ENCODE results near the gene MANSC4. TPM values are rescaled to one million over a fixed set of nuclear protein-coding genes. Genes with fewer than 3 reads are reported as not detected.

The MANSC4 gene
- total RNA-seq, 2 donors from 2014 or later = not detected

DNA sequence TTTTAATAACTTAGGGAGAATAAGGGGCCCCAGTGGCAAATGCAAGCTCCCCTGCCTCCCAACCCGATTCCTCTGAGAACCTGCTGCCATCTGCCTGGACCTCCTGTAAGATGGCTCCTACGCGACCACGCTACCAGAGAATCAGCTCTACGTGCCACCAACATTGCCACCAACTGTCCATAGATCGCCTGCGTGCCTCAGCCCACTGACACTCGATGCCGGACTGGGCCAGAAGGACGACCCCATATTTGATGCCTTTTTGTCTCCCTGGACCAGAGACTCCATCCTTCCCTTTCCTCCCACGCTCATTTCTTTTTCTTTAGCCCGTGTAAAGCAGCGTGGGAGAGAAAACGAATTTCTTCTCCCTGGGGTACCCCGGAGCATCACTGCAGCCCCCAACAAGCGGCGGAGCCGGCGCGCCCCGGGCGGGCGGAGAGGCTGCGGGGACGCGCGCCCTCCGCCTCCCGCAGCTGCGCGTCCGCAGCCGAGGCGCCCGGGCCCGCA, 568 bp downstream of the MANSC4 start:
- Histone ChIP-seq H3K4me1 (peaks cover 0 to 30% of the 10 kb centered on the region in 2 donors), H3K27me3 (no peaks in the 10 kb centered on the region), H3K4me3 (peak overlapping the region; percentile 79 to 82), H3K9me3 (no peaks in the 10 kb centered on the region), H3K27ac (peak overlapping the region; percentile 88 to 97), H3K36me3 (no peaks in the 10 kb centered on the region)
- DNase-seq (ENCODE audit: low spot score) = no peak
- TF ChIP-seq, protein P1, sequence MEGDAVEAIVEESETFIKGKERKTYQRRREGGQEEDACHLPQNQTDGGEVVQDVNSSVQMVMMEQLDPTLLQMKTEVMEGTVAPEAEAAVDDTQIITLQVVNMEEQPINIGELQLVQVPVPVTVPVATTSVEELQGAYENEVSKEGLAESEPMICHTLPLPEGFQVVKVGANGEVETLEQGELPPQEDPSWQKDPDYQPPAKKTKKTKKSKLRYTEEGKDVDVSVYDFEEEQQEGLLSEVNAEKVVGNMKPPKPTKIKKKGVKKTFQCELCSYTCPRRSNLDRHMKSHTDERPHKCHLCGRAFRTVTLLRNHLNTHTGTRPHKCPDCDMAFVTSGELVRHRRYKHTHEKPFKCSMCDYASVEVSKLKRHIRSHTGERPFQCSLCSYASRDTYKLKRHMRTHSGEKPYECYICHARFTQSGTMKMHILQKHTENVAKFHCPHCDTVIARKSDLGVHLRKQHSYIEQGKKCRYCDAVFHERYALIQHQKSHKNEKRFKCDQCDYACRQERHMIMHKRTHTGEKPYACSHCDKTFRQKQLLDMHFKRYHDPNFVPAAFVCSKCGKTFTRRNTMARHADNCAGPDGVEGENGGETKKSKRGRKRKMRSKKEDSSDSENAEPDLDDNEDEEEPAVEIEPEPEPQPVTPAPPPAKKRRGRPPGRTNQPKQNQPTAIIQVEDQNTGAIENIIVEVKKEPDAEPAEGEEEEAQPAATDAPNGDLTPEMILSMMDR (IDR thresholded peaks at IDR 0.05) = no peak

DNA sequence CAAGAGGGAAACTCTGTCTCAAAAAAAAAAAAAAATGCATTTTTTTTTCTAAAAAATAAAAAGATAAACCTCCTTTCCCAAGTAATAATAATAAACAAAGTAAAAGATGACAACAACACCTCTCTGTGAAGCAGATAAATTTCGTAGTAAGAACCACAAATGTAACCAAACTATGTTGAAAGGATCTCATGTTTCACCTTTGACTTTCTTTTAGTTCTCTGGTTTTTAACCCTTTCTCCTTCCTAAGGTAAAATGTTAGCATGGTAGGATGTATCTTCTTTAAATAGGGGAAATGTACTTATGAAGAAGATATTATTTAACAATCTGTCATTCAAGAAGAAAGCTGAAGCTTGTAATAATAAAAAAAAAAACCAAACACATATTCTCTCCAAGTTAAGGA, 1.8 kb downstream of the MANSC4 start:
- H3K27ac ChIP-seq = no peak overlapping the region
- no peaks in the 10 kb centered on the region for H3K27me3 ChIP-seq
- peaks cover 0 to 30% of the 10 kb centered on the region in 2 donors for H3K4me1 ChIP-seq
- DNase-seq (ENCODE audit: low spot score) = no peak
- H3K4me3 ChIP-seq = no peak overlapping the region
- no peaks in the 10 kb centered on the region for H3K9me3 ChIP-seq
- H3K36me3 ChIP-seq = no peaks in the 10 kb centered on the region
- TF ChIP-seq, protein P1 (IDR thresholded peaks at IDR 0.05) = no peak

DNA sequence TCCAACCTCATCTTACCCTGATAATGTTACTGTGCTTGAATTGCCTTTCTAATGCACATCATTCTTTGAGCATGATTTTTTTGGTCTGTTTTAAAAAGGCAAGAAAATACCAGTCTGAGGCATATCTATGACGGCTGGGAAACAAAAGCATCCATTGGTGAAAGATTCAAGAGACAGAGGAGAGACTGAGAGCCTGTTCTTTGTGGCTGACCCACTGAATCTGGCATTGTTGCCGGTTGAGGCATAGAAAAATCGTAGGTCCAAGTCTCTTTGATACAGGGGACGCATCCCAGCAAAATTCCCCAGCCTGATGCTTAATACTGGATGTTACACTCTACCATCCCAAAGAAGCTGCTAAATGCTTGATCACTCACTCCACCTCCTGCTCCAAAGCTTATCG, 2.9 kb downstream of the MANSC4 start:
- no peaks in the 10 kb centered on the region for H3K27me3 ChIP-seq
- peaks cover 0 to 19% of the 10 kb centered on the region in 2 donors for H3K4me1 ChIP-seq
- no peak for DNase-seq (ENCODE audit: low spot score)
- TF ChIP-seq, protein P1 (IDR thresholded peaks at IDR 0.05) = no peak
- no peaks in the 10 kb centered on the region for H3K9me3 ChIP-seq
- H3K27ac ChIP-seq = no peak overlapping the region
- no peak overlapping the region for H3K4me3 ChIP-seq
- no peaks in the 10 kb centered on the region for H3K36me3 ChIP-seq

- Histone ChIP-seq H3K27ac (no peak overlapping the region), H3K36me3 (no peaks in the 10 kb centered on the region), H3K4me1 (no peaks in the 10 kb centered on the region), H3K4me3 (no peak overlapping the region), H3K27me3 (no peaks in the 10 kb centered on the region), H3K9me3 (no peaks in the 10 kb centered on the region)
- DNase-seq (ENCODE audit: low spot score) = no peak
- TF ChIP-seq, protein P1 (IDR thresholded peaks at IDR 0.05) = no peak
Measured at GRCh38 chr12:27772328-27773049, 7.5 kb downstream of the MANSC4 start.

DNA sequence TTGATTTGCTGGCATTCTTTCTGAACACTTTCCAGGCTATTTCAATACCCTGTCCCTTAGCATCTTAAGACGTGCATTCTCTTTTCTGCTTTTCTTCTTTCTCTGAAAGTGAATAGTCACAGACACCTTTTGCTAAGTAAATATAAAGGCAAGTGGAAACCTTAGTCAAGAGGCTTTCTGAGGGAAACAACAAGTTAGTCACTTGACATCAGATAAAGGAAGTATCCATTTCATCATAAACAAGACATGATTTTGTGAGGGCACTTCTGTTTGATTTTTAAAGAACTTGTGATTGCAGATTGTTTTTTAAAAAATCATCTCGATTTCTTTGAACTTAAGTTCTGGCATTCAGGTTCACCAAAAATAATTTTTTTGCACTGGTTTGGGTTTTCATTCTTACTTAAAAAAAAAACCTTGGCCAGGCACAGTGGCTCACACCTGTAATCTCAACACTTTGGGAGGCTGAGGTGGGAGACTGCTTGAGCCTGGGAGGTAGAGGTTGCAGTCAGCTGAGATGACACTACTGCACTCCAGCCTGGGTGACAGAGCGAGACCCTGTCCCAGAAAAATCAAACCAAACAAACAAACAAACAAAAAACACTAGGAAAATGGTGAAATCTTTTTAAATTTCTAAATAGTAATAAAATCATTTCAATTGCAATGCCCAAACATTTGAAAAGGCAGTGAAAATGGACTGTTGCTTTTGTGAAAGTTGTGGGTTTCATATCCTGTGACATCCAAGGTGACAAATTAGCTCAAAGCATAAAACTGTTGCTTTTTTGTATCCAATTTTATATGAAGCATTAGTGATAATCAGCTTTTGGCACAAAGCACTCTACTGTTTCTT, 8.3 kb downstream of the MANSC4 start:
- Histone ChIP-seq H3K27ac (no peak overlapping the region), H3K36me3 (no peaks in the 10 kb centered on the region), H3K9me3 (no peaks in the 10 kb centered on the region), H3K4me1 (no peaks in the 10 kb centered on the region), H3K4me3 (no peak overlapping the region), H3K27me3 (no peaks in the 10 kb centered on the region)
- TF ChIP-seq, protein P1 (IDR thresholded peaks at IDR 0.05) = no peak
- no peak for DNase-seq (ENCODE audit: low spot score)
